HG03571 (cell line): ENCODE data around the gene RNF217.

Source experiments
- ATAC-seq: cut with Tn5 transposase; IDR thresholded peaks from one replicate; pipeline ENCODE4 v1.9.1; 2021; ENCODE audit not compliant: unreplicated experiment

Gene RNF217

DNA sequence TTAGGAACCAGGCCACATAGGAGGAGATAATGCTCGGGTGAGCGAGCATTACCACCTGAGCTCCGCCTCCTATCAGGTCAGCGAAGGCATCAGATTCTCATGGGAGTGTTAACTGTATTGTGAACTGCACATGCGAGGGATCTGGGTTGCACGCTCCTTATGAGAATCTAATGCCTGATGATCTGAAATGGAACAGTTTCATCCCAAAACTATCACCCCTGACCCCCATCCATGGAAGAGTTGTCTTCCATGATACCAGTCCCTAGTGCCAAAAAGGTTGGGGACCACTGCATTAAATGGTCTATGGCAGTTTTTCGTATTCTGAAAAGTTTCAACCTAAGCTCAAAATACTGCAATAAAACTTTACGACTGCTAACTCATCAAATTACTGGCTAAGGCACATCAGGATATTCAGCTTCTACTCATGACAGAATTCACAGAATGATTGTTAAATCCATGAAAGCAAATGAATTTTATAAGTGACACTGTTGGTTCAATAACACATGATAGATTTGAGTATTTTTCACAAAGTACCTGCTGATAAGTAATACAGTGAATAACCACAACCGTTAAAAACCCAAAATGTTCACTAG is 25.9 kb downstream of the RNF217 start:
- ATAC-seq: no peak

DNA sequence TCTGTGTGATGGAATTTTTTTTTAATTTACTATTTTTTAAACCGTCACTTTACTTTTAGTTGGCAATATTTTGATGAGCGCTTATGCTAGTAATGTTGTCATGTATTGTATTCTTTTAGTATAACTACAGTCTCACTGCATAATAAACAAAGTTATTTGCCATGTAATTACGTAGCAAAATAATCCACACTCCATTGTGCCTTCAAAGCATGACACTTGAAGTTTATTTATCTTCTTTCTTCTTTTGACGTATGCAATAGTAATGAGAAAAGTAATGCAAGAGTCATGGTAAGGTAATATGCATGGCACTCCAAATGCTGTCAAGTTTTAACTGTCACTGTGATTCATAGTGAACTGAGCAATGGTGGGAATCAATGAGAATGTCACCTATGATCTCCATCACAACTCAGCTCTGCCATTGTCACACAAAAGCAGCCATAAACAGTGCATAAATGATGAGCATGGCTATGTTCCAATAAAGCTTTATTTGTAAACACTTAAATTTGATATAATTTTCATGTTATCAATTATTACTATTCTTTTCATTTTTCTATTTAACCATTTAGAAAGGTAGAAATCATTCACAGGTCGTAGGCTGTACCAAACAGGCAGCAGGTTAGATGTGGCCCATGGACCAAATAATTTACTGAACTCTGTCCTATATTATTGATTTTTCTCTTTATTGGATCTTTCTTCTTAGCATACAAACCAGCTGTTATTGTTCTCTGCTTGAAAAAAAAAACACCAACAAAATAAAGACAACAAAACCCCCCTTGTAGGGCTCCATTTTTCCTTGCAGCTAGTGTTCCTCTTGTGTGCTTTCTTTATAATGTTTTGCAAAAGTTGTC is 27.1 kb downstream of the RNF217 start:
- ATAC-seq: no peak

DNA sequence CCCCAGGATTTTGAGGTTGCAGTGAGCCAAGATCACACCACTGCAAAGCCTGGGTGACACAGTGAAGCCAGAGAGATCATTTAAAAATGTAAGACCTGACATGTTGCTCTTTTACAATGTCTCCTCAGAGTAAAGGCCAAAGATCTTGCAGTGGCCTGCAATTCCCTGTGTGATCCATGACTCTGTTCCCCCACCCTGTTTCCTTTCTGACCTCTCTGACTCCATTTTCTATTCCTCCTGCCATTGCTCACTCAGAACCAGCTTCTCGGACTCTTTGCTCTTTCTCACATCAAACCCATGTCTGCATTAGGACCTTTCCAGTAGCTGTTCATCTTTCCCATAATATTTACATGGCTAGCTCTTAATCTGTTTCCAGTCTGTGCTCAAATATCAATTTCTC is 28.8 kb downstream of the RNF217 start:
- ATAC-seq: no peak

DNA sequence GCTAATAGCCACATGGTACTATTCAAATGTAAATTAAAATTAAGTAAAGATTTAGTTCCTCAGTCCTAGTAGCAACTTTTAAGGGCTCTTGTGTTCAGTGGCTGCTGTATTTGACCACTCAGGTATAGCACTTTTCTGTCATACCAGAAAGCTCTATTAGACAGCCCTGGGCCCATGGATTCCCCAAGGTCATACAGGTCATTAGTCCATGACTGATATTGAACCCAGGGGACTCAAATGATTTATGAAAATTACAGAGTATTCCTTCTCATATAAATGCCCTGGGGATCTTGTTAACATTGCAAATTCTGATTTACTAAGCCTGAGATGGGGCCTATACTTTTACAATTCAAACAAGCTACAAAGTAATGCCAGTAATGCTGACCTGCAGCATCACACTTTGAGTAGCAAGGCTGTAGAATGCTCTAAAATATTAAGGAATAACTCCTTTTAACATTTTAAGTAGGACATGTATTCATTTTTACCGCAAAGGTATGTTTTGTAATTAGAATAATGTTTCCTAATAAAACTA is 29.6 kb downstream of the RNF217 start:
- no peak for ATAC-seq

DNA sequence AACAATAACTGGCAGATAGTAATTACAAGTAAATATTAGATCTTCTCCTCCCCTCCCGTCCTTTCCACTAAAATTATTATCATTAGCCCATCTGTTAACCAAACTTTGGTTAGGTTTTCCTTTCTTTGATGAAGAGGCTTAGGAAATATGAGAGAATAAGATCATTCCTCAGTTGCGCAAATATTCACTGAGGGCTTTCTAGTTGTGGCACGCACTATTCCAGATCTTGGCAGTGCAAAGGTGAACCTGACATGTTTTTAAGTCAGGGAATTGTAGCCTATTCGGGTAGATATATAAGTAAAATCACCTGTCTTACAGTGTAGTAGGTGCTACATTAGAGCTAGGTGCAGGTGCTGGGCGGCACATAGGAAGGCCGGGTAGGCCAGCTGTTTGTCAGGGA is 31.1 kb downstream of the RNF217 start:
- no peak for ATAC-seq

DNA sequence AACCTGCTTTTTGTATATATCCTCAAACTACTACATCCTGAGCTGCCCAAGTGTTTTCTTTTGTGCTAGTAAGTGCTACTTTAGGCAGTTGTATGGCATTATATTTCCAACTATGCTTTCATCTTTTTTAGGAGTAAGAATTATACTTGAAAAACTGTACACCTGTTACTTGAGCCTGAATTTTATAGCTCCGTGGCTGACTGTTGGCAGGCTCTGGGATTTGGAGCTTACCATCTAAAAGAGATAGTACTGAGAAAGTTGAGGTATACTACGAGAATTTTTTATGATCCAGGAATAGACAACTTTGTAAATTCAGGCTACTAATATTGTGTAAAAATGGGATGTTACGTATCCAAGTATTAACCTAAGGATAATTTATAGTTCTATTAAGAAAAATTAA is 32.4 kb downstream of the RNF217 start:
- ATAC-seq: no peak

DNA sequence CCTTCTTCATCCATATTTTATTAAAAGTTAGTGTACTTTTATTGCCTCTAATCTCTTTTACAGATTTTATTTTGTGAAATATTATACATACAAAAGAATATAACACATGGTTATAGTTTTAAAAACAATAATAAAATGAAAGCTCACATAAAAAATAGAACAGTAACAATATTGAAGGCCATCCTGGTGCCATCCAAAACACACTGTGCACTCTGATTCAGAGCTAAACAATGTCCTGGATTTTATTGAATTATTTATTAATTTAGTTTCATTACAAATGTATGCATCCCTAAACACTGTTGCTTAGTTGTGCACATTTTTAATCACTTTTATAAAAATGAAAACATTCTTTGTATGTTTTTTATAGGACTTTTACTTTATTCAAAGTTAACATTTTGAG is 32.9 kb downstream of the RNF217 start:
- ATAC-seq: no peak

DNA sequence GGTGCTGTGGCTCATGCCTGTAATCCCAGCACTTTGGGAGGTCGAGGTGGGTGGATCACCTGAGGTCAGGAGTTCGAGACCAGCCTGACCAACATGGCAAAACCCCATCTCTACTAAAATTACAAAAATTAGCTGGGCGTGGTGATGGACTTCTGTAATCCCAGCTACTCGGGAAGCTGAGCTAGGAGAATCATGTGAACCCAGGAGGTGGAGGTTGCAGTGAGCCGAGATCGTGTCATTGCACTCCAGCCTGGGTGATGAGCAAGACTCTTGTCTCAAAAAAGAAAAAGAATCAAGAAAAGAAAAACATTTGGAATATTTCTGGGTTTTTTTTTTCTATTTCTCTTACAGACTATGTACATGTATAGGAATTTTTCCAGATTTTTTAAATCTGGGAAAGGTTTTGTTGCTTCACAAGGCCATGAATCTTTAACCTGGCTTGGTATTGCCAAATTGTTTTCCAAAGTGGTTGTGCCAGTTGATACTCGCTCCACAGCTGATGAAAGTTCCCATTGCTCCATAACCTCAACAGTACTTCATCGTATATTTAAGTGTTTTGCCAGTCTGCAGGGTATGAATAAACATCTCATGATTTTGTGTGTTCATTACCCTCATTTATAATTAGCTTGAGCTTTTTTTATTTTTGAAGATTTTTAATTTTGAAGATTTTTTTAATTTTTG is 33.5 kb downstream of the RNF217 start:
- no peak for ATAC-seq

DNA sequence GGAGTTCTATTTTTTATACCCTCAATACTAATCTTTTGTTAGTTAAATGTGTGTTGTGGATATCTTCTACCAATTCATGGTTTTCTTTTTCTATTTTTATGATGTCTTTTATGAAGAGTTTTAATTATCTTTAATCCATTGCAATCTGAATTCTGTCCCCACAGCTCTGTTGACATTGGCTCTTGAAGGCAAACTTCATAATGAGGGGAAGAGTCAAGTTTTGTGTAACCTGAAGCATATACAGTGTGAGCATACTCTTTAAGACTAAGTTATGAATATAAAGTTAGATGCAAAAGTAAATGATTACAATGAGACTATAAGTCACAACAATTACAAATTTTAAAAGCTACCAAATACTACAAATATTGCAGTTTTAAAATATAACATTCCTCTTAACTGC is 34.2 kb downstream of the RNF217 start:
- no peak for ATAC-seq

DNA sequence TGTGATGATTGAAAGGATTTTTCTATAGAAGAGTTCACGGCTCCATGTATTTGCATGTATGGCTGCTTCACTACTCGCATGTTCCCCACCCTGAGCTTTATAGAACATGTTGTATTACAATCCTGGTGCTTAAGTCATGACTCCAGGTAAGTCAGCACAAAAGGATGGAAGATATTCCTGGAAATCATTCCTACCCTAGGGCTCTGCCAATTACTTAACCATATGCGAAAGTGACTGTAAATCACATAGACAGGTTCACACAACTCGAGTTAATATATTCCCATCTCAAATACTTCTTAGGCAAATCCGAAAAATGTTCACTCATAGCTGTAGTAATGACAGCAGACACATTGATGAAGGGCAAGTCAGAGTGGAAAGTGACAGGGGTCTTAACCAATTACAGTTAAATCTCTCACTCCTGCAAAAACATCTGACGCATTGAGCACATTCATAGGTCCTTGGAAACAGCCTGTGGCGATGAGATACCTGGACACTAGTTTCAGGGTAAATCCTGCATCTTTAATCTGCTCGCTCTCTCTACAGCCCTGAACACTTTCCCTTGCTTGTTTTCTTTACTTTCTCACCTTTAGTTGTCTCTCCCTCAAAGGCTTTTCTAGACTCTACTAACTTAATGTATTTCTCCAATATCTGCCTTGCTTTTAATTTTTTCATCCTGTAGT is 35.1 kb downstream of the RNF217 start:
- no peak for ATAC-seq

DNA sequence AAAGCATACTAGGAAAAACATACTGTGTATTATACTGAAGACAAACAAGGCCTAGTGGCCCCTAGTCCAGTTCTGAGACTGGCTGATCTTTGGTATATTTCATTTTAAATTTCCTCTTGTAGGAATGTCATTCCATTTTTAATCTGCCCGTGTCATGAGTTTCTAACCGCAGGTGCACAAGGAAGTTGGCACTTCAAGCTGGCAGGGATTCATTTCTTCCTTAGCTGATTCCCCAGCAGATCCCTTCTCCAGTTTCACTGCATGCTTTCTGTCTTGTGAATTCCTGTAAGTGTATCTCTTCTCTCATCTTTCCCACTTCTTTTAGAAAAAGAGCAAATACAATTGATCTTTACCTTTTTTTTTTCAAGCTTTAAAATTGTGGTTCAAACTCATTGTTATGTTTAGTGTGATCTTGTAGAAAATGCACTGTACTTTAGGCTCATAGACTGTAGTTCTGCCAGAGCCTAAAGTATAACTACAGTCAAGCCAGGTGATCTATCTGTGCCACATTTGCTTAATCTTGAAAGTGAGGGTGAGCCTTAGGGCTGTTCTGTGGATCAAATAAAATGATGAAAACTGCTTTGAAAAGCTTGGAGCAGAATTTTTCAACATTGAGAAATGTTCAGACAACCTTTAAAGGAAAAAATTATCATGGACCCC is 37.0 kb downstream of the RNF217 start:
- ATAC-seq: no peak

DNA sequence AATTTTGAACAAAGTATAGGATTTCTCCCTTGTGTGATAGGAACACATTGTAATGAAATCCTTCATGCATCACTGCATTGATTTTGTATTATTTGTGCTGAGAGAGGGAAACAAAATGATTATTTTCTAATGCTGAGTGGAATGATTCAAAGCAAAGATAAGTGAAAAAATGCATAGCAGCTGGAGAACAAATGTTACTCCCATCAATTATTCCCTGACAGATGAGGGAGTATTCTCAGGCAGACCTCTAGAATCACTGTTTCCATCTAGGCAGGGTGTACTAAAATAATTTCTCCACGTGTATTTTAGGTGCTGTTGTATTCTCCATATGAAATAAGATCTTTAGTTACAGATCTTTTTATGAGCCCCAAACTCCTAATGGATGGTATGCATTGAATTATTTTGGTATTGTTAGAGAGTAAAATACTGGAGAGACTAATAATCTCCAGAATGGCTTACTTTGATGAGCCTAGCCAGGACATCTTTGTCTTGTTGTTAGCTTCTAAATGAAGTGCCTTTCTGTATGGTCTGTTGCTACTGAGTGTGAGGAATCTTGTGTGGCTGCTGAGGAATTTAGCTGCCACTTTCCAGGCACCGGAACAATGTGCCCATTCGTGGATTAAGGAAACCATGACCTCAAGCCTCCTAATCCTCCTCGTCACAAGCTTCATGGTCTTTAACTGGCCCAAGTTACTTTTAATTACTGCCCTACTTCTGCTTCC is 39.6 kb downstream of the RNF217 start:
- ATAC-seq: no peak

DNA sequence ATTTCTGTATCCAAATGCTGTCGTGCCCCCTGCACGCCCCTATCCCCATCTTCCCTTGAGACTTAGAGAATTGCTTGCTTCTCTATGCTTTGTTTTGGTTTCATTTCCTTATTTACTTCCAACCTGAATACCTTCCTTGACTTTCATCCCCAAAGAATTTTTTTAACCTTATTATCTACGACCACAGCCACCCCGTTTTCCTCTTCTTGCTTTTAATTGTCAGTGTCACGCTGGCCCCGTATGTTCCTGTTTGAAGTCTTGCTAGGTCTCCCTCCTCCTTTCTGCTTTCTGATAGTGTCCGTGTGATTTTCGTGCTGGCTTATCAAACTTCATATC is 40.1 kb downstream of the RNF217 start:
- no peak for ATAC-seq

DNA sequence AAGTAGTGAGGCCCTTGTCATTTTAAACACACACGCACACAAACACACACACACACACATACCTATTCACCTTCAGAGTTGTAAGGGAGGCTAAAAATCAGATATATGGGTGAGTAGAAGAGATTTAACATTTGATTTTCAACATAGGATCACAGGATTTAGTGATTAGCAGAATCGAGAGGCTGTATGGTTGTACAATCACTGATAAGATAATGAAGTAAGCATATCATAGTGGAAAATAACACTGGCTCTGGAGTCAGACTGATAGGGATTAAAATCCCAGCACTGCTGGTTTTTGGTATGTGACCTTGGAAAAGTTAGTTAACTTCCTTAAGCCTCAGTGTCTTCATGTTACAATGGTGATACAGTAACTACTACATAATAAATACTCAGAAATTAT is 40.8 kb downstream of the RNF217 start:
- no peak for ATAC-seq

DNA sequence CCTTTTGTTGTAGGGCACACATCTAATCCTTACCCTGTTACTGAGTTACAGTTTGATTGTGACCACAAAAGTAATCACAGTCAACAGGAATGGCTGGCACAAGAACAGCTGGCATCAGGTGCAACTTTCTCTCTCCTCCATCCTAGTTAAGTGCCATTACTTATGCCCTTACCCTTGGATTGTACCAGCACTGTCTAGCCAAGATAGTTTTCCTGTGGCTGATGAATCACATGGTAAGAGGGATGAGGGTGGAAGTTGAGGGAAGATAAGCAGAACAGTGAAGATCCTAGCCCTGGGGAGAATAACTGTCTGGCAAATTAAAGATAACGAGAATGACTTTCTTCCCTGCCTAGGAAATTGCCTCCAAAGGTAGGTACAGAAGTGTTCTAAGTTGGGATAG is 42.0 kb downstream of the RNF217 start:
- no peak for ATAC-seq

DNA sequence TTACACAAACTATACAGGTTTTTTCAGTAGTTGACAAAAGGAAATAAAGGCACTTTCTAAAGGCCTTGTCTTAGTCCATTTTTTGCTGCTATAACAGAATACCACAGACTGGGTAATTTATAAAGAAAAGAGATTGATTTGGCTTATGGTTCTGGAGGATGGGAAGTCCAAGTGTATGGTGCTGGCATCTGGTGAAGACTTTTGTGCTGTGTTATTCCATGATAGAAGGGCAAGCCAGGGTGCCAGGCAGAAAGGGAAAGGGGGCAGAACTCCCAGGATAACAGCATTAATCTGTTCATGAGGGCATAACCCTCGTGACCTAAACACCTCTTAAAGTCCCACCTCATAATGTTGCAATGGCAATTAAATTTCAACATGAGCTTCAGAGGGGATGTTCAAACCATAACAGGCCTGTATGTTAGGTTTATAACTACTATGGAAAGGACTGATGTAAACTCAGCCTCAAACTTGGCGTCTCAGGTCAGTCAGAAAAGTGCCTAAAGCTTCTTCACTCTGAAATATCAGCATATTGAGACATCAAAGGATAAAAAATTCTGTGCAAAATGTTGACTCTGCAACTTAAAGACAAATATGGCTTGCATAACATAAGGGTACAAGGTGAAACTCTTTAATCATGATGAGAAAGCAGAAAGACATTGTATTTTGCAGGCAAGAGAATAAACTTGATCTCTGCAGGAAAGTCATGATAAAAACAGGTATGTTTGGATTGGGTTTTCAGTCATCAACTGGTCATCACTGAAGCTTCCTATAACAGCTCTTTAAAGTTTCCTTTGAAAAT is 42.8 kb downstream of the RNF217 start:
- no peak for ATAC-seq

DNA sequence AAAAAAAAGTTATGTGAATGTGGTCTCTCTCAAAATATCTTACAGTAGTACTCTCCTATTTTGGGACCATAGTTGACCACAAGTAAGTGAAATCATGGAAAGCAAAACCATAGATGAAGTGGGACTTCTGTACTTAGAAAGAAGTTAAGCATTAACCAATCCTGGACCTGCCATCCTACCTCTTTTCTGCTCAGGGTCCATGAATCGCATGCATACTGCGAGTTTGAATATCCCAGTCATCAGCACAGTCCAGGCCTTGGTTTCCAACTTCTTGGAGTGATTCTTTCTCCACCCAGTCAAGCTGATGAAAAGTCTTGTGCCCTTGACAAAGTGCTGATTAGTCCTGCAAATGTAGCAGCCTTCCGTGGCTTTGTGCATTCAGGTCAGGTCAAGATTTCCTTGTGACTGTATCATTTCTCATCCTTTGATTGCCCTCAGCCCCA is 46.0 kb downstream of the RNF217 start:
- no peak for ATAC-seq

DNA sequence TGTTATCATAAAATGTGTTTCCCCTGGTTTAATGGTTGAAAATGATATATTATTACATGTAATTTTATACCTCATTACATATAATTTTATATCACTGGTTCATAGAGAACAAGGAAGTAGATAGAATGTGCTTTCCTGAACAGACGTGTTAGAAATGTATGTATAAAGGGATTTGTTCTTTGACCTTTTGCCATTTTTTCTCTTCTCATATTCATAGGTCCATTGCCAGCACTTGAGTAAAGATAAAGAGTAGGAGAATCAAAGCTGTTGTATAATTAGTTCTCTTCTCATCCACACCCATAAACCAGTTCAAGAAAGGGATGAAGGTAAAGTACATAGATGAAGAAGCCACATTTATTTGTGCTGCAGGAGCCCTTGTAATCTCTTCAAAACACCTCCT is 46.7 kb downstream of the RNF217 start:
- ATAC-seq: no peak

DNA sequence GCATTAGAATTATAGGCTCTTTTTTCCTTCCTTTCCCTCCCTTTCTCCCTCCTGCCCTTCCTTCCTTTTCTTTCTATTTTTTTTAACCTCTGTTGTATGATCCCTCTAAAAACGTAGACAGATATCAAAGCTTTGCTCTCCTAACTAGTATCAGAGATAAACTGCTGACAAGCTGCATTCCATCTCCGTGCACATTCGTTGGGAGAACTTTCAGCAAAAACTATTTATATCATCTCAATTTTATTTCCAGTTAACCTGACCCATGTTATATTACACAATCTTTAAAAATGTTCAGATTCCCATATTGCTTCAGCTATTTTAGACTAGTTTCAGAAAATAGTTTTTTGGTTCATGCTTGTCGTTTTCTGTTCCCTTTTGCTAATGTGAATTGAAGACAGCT is 47.3 kb downstream of the RNF217 start:
- ATAC-seq: no peak
